ENCODE data around the gene GLI3. TPM values are rescaled to one million over a fixed set of nuclear protein-coding genes. Genes with fewer than 3 reads are reported as not detected.

The GLI3 gene
- total and polyA plus RNA-seq, 2 of the 8 experiments (the other 6 are each of a cell fraction or from before 2014, with no cell fraction given), result 8.0 to 31.1 TPM

GRCh38 chr7:42144604-42145003 is 92.4 kb downstream of the GLI3 start (continued):
- TF ChIP-seq CHD7 (IDR thresholded peaks at IDR 0.05; ENCODE audit: insufficient replicate concordance, low read length), result no peak
- TF ChIP-seq SP4 (IDR thresholded peaks at IDR 0.05; ENCODE audit: low read length), result no peak
- no peak for TF ChIP-seq ASH2L (IDR thresholded peaks at IDR 0.05; ENCODE audit: low read length)
- no peak for TF ChIP-seq RAD21 (IDR thresholded peaks at IDR 0.05 in 1 of 2, conservative IDR thresholded peaks at IDR 0.05 in 1 of 2; ENCODE audit: low read depth in 2 of 2, low read length in 2 of 2)
- TF ChIP-seq NRF1 (IDR thresholded peaks at IDR 0.05; ENCODE audit: low read depth, low read length), result no peak
- no peak for TF ChIP-seq KDM4A (IDR thresholded peaks at IDR 0.05; ENCODE audit: low read depth, low read length, severe bottlenecking)
- TF ChIP-seq MAX (IDR thresholded peaks at IDR 0.05), result no peak
- no peak for TF ChIP-seq ATF3 (IDR thresholded peaks at IDR 0.05; ENCODE audit: insufficient read depth, low read depth, low read length)
- no peak for TF ChIP-seq POLR2AphosphoS5 (IDR thresholded peaks at IDR 0.05; ENCODE audit: low read depth, low read length)
- TF ChIP-seq HDAC2 (IDR thresholded peaks at IDR 0.05; ENCODE audit: borderline replicate concordance in 1 of 2, low read depth in 2 of 2, low read length in 2 of 2), result no peak
- no peak for TF ChIP-seq TCF12 (IDR thresholded peaks at IDR 0.05; ENCODE audit: low read depth, low read length)
